ENCODE data around the gene KCTD12.

DNA sequence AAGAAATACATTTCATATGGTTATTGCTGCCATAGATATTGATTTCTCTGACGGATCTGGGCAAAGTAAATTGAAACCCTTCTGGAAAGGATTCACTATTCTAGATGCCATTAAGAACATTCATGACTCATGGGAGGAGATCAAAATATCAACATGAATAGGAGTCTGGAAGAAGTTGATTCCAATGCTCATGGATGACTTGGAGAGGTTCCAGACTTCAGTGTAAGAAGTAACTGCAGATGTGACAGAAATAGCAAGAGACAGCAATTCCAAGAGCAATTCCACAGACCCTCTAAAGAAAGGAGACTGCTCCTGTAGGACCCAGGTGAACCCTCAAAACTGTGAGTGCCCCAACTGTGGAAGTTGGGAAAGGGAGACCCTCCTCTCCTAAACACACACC lies 30.9 kb upstream of the KCTD12 start:
- TF ChIP-seq, protein P1, sequence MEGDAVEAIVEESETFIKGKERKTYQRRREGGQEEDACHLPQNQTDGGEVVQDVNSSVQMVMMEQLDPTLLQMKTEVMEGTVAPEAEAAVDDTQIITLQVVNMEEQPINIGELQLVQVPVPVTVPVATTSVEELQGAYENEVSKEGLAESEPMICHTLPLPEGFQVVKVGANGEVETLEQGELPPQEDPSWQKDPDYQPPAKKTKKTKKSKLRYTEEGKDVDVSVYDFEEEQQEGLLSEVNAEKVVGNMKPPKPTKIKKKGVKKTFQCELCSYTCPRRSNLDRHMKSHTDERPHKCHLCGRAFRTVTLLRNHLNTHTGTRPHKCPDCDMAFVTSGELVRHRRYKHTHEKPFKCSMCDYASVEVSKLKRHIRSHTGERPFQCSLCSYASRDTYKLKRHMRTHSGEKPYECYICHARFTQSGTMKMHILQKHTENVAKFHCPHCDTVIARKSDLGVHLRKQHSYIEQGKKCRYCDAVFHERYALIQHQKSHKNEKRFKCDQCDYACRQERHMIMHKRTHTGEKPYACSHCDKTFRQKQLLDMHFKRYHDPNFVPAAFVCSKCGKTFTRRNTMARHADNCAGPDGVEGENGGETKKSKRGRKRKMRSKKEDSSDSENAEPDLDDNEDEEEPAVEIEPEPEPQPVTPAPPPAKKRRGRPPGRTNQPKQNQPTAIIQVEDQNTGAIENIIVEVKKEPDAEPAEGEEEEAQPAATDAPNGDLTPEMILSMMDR (conservative IDR thresholded peaks at IDR 0.05) = no peak
- TF ChIP-seq ZFX (IDR thresholded peaks at IDR 0.05) = no peak
